GM21515 (cell line): ENCODE measurements around the gene PCDHGB6.
"Not testable (repeated sequence)": the region's sequence is repeated elsewhere in the genome, so short reads cannot be mapped to it uniquely, and the experiment has no call there.

ENCODE experiments used
- ATAC-seq: cut with Tn5 transposase; IDR thresholded peaks from one replicate; pipeline ENCODE4 v1.9.1; 2021; ENCODE audit not compliant: unreplicated experiment

PCDHGB6 gene

GRCh38 chr5:141407790-141408505 is at the start of gene PCDHGB6:
PCDHGB6 (plus strand) TSS chr5:141408021; CDS start chr5:141408203, 182 bp downstream.
- peak; percentile 61 for ATAC-seq

- ATAC-seq, result peak; percentile 63
Observed at GRCh38 chr5:141359790-141360426, 47.9 kb upstream of the PCDHGB6 start, which contains the start of gene PCDHGB2. PCDHGB2 (plus strand) TSS chr5:141359994; CDS start chr5:141360136, 142 bp downstream.

GRCh38 chr5:141360685-141361084 is 47.1 kb upstream of the PCDHGB6 start:
- no peak for ATAC-seq

DNA sequence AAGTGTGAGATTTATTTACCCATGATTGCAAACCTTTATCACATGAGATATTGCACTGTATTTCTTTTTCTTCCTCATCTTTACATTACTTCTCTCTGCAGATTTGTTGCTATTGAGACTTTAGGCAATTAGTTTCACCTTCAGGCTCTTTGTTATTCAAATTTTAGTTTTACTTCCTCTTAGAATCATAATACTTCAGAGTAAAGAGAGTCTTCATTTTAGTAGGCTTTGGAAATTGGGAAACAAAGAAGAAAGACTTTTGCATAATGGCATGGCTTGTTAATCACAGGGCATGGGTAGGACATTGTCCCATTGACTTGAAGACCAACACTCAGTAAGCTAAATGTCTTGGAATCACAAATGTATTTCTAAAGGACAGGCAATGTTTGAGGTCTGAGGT is 45.1 kb upstream of the PCDHGB6 start:
- ATAC-seq, result no peak

DNA sequence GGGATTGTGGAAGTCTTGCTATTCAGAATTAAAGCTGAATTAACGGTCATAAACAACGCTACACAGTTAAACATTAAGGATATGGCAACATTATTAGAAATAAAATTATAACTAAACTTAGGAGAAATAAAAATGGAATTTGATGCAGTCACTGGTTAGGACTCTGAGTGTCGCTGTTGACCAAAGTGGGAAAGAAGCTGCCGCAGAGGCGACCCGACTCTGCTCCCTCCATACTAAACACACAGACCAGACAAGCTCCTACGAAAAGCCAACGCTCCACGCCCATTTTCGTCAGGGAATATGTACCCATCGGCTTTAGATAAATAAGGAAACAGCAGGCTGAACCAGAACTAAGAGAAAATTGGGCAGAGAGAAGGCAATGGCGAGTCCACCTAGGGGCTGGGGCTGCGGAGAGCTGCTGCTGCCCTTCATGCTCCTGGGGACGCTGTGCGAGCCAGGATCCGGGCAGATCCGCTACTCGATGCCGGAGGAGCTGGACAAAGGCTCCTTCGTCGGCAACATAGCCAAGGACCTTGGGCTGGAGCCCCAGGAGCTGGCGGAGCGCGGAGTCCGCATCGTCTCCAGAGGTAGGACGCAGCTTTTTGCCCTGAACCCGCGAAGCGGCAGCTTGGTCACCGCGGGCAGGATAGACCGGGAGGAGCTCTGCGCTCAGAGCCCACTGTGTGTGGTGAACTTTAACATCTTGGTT is 43.7 kb upstream of the PCDHGB6 start, which contains the start of gene PCDHGA5:
TSS of gene PCDHGA5 (plus strand) at position 211 of the 709 bp plus-strand sequence. CDS start at position 380, 169 bp downstream.
- no peak for ATAC-seq

DNA sequence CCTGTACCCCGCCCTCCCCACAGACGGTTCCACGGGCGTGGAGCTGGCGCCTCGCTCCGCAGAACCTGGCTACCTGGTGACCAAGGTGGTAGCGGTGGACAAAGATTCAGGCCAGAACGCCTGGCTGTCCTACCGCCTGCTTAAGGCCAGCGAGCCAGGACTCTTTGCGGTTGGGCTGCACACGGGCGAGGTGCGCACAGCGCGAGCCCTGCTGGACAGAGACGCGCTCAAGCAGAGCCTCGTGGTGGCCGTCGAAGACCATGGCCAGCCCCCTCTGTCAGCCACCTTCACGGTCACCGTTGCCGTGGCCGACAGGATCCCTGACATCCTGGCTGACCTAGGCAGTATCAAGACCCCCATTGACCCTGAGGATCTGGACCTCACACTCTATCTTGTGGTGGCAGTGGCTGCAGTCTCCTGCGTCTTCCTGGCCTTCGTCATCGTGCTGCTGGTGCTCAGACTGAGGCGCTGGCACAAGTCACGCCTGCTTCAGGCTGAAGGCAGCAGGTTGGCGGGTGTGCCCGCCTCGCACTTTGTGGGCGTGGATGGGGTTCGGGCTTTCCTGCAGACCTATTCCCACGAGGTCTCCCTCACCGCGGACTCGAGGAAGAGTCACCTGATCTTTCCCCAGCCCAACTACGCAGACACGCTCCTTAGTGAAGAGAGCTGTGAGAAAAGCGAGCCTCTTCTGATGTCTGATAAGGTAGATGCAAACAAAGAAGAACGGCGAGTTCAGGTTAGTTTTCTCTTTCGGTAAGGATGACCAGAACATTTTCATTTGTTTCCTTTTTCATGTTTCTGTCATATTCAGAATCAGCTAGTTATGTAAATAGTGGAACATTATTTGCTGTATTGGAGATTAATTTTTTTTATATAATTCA is 41.6 kb upstream of the PCDHGB6 start:
- ATAC-seq, result no peak

- peak; percentile 96 for ATAC-seq
Observed at GRCh38 chr5:141369994-141370848, 37.6 kb upstream of the PCDHGB6 start, which contains the start of gene PCDHGB3. PCDHGB3 (plus strand) TSS chr5:141370242; CDS start chr5:141370395, 153 bp downstream.

GRCh38 chr5:141371572-141372475 is 36.0 kb upstream of the PCDHGB6 start:
- no peak for ATAC-seq

- no peak for ATAC-seq
Observed at GRCh38 chr5:141373673-141374317, 34.0 kb upstream of the PCDHGB6 start, which contains the start of gene PCDHGA6. PCDHGA6 (plus strand) TSS chr5:141373891; CDS start chr5:141374084, 193 bp downstream.

- ATAC-seq, result no peak
Observed at GRCh38 chr5:141374627-141375026, 33.2 kb upstream of the PCDHGB6 start.

- ATAC-seq, result not testable (repeated sequence)
Observed at GRCh38 chr5:141375444-141376155, 32.2 kb upstream of the PCDHGB6 start.

DNA sequence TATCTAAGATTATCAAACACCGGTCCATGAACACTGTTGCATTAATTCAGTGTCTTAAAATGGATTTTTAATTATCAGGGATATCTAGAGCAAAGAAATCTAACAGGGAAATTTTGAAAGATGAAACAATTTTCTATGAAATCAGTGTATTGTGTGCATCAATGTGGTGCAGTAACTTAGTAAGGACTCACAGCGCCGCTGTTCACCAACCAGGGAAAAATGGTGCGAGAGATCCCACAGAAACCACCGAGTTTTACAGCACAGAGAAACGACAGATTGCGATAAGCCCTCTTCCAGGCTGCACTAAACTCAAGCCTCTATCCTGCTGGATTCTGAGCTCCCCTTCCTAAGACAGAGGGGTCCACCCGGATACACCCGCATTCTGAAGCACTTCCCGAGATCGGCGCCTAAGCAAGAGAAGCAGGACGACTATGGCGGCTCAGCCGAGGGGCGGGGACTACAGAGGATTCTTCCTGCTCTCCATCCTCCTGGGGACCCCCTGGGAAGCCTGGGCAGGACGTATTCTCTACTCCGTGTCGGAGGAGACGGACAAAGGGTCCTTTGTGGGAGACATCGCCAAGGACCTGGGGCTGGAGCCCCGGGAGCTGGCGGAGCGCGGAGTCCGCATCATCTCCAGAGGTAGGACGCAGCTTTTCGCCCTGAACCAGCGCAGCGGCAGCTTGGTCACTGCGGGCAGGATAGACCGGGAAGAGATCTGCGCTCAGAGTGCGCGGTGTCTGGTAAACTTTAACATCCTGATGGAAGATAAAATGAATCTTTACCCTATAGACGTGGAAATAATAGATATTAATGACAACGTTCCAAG is 25.1 kb upstream of the PCDHGB6 start, which contains the start of gene PCDHGA7:
TSS of gene PCDHGA7 (plus strand) at position 274 of the 826 bp plus-strand sequence. CDS start at position 432, 158 bp downstream.
- ATAC-seq, result no peak

- no peak for ATAC-seq
Observed at GRCh38 chr5:141383345-141383744, 24.5 kb upstream of the PCDHGB6 start.

- no peak for ATAC-seq
Observed at GRCh38 chr5:141384471-141385267, 23.2 kb upstream of the PCDHGB6 start.

DNA sequence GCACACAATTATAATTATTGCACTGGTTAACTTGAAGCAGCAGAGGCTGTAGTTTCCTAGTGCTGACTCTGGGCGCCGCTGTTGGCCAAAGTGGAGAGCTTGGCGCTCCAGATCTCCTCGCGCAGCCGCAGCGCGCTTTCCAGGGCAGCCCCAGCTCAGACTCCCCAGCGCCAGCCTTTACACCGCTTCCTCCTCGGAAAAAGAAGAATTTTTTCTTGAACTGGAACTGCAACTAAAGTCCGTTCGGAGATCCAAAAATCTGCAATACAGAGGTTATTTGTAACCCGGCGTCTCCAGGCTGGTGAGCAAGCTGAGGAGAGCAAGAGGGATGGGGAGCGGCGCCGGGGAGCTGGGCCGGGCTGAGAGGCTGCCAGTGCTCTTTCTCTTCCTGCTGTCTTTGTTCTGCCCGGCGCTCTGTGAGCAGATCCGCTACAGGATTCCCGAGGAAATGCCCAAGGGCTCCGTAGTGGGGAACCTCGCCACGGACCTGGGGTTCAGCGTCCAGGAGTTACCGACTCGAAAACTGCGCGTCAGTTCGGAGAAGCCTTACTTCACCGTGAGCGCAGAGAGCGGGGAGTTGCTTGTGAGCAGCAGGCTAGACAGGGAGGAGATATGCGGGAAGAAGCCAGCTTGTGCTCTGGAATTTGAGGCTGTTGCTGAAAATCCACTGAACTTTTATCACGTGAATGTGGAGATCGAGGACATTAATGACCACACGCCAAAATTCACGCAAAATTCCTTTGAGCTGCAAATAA is 20.1 kb upstream of the PCDHGB6 start, which contains the start of gene PCDHGB4:
TSS of gene PCDHGB4 (plus strand) at position 142 of the 755 bp plus-strand sequence. CDS start at position 329, 187 bp downstream.
- ATAC-seq, result peak; percentile 78
